ENCODE results near the gene CXCL10.

The CXCL10 gene

GRCh38 chr4:75989846-75990528 lies 33.3 kb downstream of the CXCL10 start:
- no peak for DNase-seq

GRCh38 chr4:75985116-75985515 lies 38.2 kb downstream of the CXCL10 start:
- no peak for DNase-seq

GRCh38 chr4:75980576-75980975 lies 42.7 kb downstream of the CXCL10 start:
- DNase-seq: no peak

GRCh38 chr4:75976177-75976576 lies 47.1 kb downstream of the CXCL10 start:
- DNase-seq: no peak

GRCh38 chr4:75973766-75974165 lies 49.5 kb downstream of the CXCL10 start:
- no peak for DNase-seq

All from activated CD4-positive, alpha-beta T cell treated with anti-CD3 and anti-CD28 coated beads, Interleukin-10, Interleukin-2, amounts not matched to agents 100 ng/mL and 50 ng/mL, durations not matched to agents 16 hours and 8 hours (primary cell).